Measurements from ENCODE around the gene SNX8.

Gene SNX8

DNA sequence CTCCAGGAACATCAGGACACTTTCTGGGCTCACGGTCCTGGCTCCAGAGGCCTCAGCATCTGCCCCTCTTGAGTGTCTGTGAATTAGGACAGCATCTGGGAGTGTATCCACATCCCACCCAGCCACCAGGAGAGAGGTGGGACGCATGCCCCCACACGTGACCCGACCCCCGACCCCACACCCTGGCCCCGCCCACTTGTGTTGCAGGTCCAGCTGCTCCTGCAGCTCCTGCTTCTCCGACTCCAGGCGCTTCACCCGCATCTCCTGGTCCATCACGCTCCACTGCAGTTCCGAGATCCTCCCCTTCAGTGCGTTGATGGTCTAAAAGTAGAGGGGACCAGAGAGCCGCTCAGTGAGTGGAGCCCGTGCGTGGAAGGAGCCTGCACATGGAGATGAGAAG, 95.1 kb downstream of the SNX8 start:
- DNase-seq, result no peak

DNA sequence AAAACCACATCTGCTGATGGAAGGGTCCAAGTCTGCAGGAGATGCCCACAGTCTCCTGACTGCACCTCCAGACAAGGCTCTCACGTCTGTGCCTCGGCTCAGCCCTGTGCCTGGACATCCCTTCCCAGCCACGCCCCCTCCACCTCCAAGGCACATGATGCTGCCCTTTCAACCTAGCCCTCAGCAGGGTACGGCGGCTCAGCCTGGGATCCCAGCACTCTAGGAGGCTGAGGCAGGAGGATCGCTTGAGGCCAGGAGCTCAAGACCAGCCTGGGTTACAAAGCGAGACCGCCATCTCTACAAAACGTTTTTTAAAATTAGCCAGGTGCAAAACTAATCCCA, 95.8 kb downstream of the SNX8 start:
- DNase-seq, result no peak

DNA sequence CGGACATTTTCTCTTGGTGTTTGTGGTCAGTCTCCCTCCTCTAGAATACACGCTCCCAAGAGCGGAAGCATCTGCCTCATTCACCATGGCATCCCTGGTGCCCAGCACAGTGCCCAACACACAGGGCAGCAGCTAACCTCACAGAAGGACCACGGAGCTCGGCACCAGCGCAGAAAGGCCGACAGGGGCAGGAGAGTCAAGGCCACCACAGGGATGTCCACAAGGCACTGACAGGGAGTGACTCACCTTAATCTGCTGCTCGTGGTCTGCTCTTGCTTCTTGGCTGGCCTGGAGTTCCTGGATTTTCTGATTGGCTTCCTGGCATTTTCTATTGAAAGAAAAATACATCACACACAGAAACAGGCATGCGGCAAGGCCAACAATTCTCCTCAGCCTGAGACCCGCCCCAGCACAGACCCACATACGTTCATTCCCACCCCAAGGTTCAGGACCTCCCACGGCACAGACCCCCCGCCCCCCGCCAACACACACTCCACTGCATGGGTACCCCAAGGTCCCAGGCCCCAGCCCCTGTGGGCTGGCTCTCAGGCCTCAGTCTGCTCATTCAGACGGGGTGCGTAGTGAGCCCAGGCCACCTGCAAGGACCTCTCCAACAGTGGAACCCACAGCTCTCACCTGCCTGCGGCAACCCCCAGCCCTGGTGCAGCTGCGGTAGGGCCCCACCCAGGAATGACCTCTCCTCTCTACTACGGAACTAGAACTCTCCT, 96.4 kb downstream of the SNX8 start:
- no peak for DNase-seq

GRCh38 chr7:2217206-2217605, 97.0 kb downstream of the SNX8 start:
- no peak for DNase-seq

DNA sequence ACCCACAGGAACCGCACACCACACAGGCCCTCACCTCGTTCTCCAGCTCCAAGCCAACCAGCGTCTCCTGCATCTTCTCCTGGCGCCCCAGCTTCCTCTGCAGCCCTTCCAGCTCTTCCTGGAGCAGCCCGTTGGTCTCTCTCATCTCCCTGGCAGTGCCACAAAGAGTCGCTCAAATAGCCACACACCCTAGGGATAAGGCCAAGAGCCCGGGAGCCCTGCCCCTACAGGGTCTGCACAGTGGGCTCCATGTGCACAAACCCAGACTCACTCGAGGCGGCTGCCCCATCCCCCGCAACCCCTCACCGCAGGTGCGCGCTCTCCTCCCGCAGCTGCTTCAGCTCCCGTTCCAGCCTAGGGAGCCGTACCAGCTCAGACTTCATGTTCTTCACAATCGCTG, 98.4 kb downstream of the SNX8 start:
- DNase-seq, result no peak

GRCh38 chr7:2214636-2215035, 99.6 kb downstream of the SNX8 start:
- no peak for DNase-seq

GRCh38 chr7:2213551-2214215, 100.6 kb downstream of the SNX8 start:
- no peak for DNase-seq

DNA sequence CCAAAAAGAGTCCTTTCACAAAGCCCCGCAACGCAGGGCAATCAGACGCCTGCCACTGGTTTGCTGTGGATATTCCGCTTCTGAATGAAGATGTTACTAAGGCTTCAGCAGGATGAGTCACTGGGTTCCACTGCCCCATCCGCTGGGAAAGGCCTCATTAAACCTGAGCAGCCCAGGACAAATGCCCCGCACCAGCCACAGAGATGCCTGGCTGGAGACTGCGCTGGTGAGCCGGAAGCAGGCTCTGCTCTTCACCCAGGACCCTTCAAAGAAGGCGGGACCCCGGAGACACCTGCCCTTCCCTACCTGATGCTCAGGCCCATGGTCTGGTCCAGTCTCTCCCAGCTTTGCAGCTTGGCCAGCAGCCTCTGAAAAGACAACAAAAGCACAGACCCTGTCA, 101.3 kb downstream of the SNX8 start:
- DNase-seq, result no peak

DNA sequence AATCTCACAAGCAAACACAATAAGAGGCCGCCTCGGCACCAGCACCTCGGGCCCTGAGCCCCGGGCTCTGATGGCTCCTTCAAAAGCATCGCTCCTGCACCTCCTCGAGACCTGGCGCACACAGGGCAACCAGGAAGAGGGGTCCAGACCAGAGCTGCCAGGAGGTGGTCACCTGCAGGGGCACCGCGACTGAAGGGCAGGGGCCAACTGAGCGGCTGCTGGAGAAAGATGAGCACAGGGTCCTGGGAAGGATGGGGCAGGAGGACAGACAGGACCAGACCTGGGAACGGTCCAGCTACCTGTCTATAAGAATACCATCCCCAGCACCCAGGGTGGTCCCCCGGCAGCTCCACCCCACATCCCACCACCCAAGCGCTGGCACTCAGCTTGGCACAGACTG, 102.3 kb downstream of the SNX8 start:
- DNase-seq, result no peak

DNA sequence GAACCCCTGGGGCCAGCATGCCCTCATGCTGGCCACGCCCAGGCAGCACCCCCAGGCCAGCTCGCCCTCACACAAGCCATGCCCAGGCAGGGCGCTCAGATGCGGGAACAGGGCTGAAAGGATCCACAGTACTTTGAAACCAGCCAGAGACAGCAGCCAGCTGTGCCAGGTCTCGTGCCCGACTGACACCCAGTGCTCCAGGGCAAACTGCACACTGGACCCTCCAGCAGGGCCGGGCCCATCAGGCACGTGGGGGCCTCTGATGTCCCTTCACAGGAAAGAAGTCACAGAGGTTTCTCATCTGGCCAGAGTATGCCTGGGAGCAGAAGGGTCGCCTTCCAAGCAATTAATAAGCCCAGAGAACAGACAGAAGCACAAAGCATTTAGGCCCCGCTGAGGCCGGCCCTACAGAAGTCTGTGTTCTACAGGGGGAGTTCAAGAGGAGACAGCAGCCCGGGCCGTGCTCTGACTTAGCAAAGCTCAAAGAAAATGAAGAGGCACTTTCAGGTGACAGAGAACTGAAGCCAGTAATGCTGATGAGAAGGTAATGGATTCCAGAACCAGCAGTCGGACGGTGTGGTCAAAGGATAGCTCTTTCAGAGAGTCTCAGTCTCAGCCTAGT, 102.9 kb downstream of the SNX8 start:
- DNase-seq, result no peak

GRCh38 chr7:2210551-2211258, 103.5 kb downstream of the SNX8 start:
- DNase-seq, result no peak

GRCh38 chr7:2209961-2210323, 104.3 kb downstream of the SNX8 start:
- no peak for DNase-seq

GRCh38 chr7:2209146-2209960, 104.9 kb downstream of the SNX8 start:
- DNase-seq, result peak; percentile 36 to 76 (median 61)

- no peak for DNase-seq
Observed at GRCh38 chr7:2208712-2209111, 105.5 kb downstream of the SNX8 start.

- no peak for DNase-seq
Observed at GRCh38 chr7:2205036-2205780, 109.0 kb downstream of the SNX8 start.

DNA sequence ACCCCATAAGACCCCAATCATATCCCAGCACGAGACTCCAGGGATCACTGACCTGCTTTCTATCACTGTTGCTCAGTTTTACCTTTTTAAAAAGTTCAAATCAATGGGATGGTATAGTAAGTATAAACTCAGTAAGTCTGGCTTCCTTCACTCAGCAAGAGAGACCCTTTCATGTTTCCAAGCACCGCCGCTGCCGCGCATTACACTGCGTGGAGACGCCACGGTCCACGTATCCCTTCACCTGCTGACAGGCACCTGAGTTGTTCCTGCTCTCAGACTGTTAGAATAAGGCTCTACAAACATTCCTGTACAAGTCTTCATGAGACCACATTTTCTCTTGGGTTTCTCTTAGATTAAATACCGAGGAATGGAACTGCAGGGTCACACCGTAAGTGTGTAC, 109.8 kb downstream of the SNX8 start:
- no peak for DNase-seq

DNA sequence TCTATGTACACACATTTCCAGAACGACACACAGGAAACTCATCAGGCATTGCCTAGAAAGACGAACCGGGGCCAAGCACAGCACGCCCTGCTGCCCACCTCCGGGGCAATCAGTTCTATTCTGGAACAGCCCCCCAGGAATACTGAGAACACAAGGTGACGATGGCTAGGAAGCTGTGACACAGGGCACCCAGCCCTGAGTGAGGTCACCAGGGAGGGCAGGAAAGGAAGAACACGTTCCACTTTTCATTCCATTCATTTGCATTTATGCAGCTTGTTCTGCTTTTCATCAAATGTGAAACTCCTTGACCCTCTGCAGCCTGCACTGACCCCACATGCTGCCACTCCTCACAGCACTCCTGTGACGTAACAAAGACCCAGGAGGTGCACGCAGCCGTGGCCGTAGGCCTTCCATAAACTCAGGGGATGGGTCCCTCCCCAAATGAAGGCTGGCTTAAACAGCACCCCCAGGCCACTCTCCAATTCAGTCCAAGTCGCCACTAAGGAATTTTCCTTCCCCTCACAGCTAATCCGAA, 110.4 kb downstream of the SNX8 start:
- DNase-seq, result peak; percentile 39 to 50 (median 40)

DNA sequence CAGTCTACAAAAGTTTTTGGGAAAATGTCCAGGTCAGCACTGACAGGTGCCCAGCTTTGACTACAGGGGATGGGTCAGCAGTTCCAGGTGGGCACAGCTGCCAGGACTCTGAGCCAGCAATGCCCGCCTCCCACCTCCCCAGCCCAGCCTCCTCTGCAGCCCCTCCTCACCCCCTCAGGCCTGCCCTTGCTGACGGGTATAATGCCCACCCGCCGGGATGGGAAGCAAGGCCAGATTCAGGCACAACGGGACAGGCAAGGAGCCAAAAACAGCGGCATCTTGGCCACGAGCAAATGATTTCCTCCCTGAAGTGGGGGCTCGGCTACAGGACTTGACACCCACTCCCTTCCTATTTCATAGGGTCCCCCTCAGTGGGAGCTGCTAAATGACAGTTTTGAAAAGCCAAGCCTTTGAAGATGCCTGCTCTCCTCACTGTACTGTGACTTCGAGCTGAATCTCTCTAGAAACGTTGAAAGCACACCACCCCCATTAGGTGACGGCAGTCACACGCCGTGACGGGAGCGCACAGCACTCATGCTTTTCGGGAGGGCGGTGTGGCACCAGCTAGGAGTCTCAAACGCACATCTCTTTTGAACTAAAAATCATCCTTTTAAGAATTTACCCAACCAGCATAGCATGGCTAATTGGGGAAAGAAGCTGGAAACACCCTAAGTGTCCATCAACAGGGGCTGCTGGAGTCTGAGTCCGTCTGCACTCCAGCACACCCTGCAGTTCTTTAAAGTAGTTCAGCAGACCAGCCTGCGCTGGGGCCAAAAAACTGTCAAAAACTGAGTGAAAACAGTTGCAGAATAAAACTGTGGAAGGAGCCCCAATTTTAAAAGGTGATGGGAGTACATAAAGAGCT, 111.1 kb downstream of the SNX8 start:
- DNase-seq, result no peak

GRCh38 chr7:2202361-2202761, 111.9 kb downstream of the SNX8 start:
- DNase-seq, result no peak

Measured in suppressor macrophage treated with lipopolysaccharide for 1 hour (primary cell).